Stimulated activated CD8-positive, alpha-beta memory T cell treated with anti-CD3 and anti-CD28 coated beads, Interleukin-15, amount 100 ng/mL, for 4 hours (primary cell): Measurements from ENCODE around the gene BTG3.

ENCODE experiments used
- DNase-seq, 2 donors: peaks; one replicate each; pipeline ENCODE4 v3.0.0-alpha.2; 2020; ENCODE audit warnings: low read depth in 2 of 2

Gene BTG3

DNA sequence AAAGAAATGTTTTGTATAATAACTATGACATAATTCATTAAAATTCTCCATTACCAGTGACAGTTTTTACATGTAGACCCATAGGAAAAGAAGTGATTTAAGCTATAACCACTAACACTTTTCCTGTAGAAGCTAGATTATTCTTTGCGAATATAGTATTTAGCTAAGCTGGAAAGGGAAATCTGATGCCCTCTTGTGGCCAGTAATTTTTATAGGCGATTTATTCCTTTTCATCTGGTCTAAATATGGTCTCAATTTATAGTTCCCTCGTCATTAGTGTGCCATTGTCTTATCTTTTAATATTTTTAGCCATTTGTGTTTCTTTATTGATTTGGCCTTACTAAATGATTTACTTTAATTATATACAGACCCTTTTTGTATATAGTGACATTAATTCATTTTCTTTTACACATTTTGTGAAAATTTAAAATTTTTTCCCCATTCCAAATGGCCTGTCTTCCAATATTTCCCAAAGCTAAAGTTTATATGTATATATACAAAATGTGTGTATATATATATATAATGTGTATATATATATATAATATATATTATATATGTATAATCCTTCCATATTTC is 26.7 kb downstream of the BTG3 start:
- no peak for DNase-seq

DNA sequence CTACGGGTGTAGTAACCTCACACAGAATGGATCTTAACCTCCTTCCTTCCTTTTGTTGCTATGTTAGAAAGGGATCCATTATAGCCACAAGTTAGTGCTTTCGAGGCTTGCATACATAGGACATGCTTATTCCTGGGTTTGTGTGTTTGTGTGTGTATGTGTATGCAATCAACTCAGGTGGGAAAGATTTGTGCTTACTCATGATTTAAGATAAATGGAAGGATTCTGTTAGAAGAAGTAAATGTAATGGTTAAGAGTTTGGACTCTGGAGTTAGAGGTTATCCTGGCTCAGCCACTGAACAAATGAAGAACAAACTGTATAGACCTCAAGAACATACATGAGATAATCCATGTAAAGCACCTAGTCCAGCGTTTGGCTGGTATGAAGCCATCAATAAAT is 28.8 kb downstream of the BTG3 start:
- no peak for DNase-seq

DNA sequence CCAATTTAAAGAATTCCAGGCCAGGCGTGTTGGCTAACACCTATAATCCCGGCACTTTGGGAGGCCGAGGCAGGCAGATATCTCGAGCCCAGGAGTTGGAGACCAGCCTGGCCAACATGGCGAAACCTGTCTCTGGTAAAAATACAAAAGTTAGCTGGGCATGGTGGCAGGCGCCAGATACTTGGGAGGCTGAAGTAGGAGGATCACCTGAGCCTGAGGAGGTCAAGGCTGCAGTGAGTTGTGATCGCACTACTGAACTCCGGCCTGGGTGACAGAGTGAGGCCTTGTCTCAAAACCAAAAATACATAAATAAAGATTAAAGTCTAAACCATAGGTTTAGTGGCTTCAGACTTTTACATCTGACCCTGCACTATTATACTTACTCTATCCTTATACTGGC is 32.4 kb downstream of the BTG3 start:
- DNase-seq = no peak

DNA sequence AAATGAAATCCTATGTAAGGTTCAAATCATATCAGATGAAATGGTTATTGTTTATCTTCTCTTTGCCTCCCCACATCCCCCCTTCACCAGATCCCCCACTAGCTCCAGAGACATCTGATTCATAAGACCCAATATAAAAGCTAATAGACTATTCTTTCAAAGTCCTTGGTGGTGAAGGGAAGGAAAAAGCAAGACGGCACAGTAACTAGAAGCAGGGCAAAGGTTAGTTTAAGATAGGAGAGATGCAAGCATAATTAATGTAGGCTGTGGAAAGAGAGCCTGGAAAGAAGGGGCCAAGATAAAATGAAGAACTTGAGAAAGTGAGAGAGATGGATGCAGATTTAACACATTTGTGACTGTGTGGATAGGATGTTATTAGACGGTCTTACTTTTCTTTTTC is 33.8 kb downstream of the BTG3 start:
- no peak for DNase-seq

DNA sequence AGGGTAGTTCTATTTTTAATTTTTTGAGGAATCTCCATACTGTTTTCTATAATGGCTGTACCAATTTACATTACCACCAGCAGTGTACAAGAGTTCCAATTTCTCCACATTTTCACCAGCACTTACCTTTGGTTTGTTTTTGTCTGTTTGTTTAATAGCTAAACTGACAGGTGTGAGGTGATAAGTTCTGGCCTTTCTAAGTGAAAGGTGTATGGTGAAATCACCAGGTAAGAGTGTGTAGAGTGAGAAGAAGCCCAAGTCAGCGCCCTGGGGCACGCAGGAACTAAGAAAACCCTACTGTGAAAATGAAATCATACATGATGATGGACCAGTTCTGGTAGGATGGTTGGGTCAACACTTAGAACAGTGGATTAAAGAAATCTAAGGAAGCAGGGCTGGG is 34.5 kb downstream of the BTG3 start:
- no peak for DNase-seq

DNA sequence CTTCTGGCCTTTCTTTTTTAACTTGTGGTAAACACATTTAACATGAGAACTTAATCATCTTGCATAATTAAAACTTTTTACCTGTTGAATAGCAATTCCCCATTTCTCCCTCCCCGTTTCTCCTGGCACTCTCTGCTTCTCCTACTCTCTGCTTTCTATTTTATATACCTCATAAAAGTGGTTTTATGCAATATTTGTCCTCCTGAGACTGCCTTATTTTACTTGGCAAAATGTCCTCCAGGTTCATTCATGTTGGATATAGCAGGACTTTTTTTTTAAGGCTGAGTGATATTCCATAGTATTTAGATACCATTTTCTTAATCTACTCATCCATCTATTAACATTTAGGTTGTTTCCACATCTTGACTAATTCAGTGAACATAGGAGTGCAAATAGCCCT is 35.0 kb downstream of the BTG3 start:
- no peak for DNase-seq

DNA sequence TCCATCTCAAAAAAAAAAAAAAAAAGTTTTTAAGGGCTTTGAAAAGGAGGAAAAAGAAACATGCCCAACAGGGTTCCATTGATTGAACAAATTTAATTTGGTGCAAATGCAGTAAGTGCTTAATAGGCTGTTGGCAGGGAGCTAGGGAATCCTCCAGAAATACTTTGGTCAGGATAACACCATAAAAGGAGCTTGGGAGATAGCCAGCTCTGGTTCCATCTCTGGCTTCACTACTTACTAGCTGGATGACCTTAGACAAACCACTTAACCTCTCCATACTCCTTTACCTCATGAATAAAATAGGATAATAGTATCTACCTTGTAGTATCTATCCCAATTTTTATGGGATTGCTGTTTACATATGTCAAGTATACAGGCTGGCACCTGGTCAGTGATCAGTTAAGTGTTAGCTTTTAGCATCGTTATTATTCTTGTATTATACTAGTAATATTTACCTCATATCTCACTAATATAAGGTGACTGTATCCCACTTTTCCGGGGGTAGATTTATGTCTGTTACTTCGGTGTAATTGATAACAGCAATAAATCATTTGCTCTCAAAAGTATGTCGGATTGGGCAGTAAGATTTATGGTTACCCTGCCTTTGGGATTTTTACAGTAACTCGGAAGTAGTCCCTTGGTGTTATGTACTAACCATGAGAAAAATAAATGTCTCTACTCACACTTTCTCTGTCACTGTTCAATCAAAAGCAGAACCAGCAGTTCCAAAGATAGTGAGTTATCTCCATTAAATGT is 36.4 kb downstream of the BTG3 start:
- no peak for DNase-seq

DNA sequence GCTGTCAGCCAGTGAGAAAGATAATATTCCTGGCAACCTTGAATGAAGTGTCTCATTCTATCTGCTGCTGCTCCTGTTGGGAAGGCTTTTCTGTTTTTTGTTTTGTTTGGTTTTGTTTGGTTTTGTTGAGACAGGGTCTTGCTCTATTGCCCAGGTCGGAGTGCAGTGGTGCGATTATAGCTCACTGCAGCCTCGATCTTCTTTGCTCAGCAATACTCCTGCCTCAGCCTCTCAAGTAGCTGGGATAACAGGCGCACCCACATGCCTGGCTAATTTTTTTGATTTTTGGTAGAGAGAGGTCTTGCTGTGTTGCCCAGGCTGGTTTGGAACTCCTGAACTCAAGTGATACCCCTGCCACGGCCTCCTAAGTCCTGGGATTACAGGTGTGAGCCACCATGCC is 37.6 kb downstream of the BTG3 start:
- DNase-seq = no peak

DNA sequence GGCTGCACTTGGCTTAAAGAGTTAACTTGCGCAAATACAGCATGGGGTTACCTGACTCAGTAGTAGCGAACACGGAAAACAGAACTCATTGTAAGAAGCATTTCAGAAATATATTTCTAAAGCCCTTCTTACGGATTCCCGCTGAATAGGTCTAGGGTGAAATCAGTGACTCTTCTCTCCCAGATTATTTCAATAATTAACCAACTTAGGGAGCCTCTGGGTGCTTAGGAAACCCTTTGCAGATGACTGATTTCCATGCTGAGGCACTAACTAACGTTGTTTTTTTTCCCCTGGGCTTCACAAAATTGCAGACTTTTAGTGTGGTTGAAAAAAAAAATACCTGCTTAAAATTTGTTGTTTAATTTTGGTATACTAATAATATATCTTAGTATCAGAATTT is 40.3 kb downstream of the BTG3 start:
- DNase-seq = no peak

DNA sequence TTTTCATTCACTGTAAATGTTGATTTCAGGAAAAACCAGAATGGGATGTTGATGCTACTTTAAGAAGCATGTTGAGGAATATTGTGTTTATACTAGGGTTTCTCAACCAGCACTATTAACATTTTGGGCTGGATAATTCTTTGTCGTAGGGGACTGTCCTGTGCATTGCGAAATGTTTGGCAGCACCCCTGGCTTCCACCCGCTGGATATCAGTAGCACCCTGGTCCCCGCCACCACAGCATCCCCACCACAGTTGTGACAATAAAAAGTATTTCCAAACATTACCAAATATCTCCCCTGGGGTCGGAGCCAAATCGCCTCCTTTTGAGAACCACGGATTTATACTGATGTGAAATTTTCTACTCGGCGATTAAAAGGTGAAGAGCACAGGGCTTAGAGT is 41.9 kb downstream of the BTG3 start:
- no peak for DNase-seq

DNA sequence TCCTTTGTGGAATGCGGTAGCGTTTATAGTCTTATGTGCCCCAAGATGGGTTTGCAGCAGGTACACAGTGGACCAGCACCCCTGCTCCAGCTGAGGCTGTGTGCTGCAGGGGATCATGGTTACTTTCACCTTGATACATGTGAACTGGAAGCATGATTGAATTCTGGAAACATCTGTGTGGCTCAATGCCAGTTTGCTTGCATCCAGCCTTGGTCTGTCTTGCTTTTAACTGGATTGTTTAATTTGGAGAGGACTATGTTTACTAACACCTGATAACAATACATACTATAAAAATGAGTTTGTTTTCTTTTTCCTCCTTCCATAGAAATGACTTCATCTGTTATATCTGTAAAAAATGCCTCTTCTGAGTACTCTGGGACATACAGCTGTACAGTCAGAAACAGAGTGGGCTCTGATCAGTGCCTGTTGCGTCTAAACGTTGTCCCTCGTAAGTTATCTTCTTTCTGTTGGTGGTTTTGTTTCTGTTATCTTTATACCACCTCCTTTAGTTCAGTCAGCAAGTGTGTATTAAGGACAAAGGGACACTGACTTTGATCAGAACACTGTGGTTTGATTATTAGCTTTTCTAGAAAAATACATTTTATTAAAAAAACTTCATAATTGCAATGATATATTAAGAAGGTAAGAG is 52.2 kb downstream of the BTG3 start:
- no peak for DNase-seq

DNA sequence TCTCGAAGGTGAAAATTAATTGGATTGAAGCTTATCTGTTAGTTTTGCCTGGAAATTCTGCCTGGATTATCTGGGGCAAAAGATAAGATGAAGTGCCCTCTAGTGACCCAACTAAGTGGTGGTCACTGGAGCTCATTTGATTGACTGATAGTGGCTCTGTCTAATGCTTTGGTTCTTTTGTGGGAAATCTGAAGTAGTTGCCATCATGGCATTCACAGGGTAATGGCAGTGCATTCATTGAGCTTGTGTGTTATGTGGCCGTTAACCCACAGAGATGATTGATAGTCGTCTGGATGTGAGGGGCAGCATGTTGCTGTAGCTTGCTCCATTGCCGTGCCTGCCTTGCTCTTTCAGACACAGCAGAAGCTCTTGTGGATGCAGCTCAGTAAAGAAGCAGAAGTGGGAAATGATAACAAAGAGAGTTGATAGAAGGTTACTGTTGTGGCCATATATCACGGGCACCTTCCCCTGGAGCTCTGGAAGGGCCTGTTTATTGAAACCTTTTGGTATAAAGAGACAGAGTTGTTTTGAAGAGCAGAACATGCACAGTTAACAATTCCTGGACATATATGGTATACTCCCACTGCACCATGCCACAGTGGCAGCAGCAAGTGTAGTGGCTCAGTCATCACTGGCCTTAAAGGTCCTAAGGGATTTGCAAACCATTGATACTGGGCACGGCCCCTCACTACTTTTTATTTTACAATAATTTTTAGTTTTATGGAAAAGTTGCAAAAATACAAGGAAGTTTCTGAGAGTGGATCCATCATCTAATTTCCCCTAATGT is 57.8 kb downstream of the BTG3 start:
- no peak for DNase-seq

DNA sequence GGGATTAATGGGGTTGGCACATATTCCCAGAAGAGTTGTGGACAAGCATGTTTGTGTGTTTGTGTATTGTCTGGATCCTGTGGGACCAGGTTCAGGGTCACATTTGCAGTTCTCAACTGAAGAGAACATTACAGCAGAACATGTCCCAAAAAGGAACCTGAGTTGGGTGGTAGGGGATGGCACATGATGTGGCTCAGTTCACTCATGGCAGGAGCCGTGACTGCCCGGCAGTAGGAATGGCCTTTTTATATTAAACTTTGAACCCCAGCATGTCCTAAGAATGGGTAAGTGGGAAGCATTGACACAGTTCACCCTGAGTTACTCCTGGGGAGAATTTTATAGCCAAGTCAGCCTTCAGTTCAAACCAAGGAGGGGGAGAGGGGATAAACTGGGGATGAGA is 58.6 kb downstream of the BTG3 start:
- no peak for DNase-seq

DNA sequence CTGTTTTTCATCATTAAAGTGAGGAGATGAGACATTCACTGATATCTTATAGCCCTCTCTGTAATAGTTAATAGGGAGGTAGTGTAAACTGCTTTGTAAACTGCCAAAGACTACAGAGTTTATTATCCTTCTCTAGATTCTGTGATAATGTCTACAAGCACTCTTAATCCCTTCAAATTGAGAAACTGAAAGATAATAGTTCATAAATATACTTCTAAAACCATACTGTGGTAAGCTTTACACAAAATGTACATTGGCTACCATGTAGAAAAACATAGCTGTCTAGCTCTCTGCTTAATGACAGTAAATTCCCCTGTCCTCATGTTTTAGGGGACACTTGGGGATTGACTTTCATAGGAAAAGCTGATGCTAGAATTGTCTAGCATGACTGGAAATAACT is 60.3 kb downstream of the BTG3 start:
- DNase-seq = no peak

DNA sequence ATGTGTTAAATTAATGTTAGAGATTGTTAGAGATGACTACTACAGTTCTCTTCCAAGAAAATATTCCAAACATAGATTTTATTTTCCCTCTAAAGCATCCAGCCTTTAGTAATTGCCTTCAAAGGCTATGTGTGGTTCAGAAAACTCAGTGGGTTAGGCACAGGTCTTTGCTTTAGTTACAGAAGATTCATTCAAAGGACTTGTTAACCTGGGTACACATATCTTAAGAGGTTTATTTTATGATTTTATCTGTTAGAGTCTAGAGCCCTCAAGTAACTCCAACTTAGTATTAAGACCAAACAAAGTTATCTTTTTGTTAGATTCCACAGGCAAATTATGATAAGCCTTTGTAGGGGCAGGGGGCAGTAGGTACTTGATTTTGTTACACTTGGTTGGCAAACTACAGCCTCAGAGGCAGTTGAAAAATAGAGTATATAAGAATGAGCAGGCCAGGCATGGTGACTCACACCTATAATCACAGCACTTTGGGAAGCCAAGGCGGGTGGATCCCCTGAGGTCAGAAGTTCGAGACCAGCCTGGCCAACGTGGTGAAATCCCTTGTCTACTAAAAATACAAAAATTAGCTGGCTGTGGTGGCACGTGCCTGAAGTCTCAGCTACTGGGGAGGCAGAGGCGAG is 61.9 kb downstream of the BTG3 start:
- no peak for DNase-seq

DNA sequence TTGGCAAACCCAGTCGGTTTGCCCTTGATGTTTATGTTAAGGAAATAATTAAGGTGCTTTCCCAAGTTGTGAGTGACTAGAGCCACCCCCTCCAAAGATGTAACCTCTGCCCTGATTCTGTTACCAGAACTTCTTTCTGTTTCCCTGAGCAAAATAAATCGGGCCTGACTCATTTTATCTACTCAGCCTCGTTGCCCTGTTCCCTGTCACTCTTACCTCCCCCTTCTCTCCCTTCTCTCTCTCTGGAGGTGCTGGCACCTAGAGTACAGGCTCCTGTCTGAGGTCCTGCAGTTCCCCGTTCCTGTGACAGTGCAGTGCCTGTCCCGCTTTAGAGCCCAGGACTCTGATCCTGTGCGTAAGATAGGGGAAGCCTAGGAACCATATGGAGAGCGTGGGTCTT is 64.4 kb downstream of the BTG3 start:
- no peak for DNase-seq

DNA sequence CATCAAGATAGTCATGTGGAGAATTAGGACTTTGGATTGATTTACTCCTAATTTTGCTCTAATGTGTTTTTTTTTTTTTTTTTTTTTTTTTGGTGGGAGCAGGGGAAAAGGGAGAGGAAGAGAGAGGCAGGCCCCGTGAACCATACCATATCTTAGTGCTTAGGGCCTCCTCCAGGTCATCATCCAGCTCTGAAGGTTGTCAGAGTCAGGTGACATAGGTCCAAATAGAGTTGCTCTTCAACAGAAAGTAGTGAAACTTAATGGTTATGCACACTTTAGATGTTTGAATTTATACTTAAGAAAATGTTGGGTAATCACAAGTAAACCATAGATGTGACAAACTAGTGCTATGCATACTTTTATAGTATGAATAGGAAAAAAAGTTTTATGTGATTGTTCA is 67.7 kb downstream of the BTG3 start:
- no peak for DNase-seq
